Progenitor cell of endocrine pancreas (in vitro differentiated cells): ENCODE measurements around the gene HIPK2. TPM values are rescaled to one million over a fixed set of nuclear protein-coding genes. Genes with fewer than 3 reads are reported as not detected.

Source experiments
- DNase-seq: peaks from one replicate; pipeline ENCODE4 v3.0.0; 2021; ENCODE audit warnings: low spot score; ENCODE audit not compliant: unreplicated experiment
- H3K27ac Mint-ChIP-seq: 2 replicates; pipeline ENCODE4 v1.8.0; 2021; ENCODE audit warnings: mild to moderate bottlenecking, moderate library complexity, mixed read lengths
- H3K27me3 Mint-ChIP-seq: 2 replicates; pipeline ENCODE4 v1.8.0; 2021; ENCODE audit warnings: mixed read lengths
- H3K36me3 Mint-ChIP-seq: 2 replicates; pipeline ENCODE4 v1.8.0; 2022; ENCODE audit warnings: mixed read lengths; ENCODE audit not compliant: insufficient read depth
- H3K4me1 Mint-ChIP-seq: 2 replicates; pipeline ENCODE4 v1.8.0; 2021; ENCODE audit warnings: low read depth, mixed read lengths
- H3K4me3 Mint-ChIP-seq: 2 replicates; pipeline ENCODE4 v1.8.0; 2021; ENCODE audit warnings: low read depth, mild to moderate bottlenecking, moderate library complexity, mixed read lengths
- H3K9me3 Mint-ChIP-seq: 2 replicates; pipeline ENCODE4 v1.8.0; 2021; ENCODE audit warnings: low read depth, mixed read lengths
- total RNA-seq: library from RNA; stranded (reverse); gene quantifications from 2 replicates; pipeline ENCODE4 v1.2.1, GENCODE V29; 2021
- TF ChIP-seq, protein P1 (sequence below): fragments of 200-600 bp; sonication (generic); IDR thresholded peaks from one replicate; pipeline ENCODE4 v1.5.0; 2021; ENCODE audit warnings: antibody characterized with exemption, mild to moderate bottlenecking; ENCODE audit not compliant: unreplicated experiment

HIPK2 gene
- total RNA-seq, 1 donor from 2014 or later = 146 TPM

DNA sequence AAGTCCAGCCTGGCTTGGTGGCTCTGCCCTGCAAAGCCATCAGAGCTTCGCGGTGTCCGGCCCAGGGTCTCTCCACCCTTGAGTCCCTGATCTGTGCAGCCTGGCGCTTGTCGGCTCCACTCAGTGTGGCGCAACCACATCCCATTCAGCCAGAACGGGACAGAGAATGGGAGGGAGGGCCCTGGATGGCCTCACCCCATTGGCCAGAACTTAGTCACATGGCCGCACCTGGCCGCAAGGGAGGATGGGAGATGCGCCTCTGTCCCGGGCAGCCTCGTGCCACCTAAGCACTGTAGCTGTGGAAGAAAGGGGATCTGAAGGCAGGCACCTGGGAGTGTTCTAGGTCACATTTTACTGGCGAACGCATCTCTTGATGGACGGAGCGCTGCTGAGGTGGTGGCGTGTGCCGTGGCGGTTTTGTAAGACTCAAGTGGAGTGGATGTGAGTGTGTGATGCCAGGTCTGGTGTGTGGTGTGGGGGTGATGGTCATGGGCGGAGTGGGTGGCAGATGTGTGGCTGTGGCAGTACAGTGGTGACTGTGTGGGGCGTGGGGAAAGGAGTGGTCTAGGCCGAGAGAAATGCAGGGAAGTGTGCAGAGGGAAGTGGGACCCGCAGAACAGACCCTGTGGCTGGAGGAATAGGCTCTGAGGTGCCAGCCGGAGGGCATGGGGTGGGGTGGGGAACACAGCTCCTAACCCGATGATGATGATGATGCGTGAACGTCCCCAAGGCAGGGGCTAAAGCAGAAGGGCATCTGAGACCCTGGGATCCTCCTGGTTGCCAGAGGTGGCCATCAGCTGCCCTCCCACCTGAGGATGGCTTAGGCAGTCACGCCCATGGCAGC, 235.3 kb downstream of the HIPK2 start:
- no peaks in the 10 kb centered on the region for H3K9me3 Mint-ChIP-seq
- no peak overlapping the region for H3K27ac Mint-ChIP-seq
- peaks cover 20% of the 10 kb centered on the region for H3K27me3 Mint-ChIP-seq
- H3K36me3 Mint-ChIP-seq = no peaks in the 10 kb centered on the region
- TF ChIP-seq, protein P1, sequence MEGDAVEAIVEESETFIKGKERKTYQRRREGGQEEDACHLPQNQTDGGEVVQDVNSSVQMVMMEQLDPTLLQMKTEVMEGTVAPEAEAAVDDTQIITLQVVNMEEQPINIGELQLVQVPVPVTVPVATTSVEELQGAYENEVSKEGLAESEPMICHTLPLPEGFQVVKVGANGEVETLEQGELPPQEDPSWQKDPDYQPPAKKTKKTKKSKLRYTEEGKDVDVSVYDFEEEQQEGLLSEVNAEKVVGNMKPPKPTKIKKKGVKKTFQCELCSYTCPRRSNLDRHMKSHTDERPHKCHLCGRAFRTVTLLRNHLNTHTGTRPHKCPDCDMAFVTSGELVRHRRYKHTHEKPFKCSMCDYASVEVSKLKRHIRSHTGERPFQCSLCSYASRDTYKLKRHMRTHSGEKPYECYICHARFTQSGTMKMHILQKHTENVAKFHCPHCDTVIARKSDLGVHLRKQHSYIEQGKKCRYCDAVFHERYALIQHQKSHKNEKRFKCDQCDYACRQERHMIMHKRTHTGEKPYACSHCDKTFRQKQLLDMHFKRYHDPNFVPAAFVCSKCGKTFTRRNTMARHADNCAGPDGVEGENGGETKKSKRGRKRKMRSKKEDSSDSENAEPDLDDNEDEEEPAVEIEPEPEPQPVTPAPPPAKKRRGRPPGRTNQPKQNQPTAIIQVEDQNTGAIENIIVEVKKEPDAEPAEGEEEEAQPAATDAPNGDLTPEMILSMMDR = no peak
- H3K4me1 Mint-ChIP-seq = no peaks in the 10 kb centered on the region
- no peak overlapping the region for H3K4me3 Mint-ChIP-seq
- no peak for DNase-seq

DNA sequence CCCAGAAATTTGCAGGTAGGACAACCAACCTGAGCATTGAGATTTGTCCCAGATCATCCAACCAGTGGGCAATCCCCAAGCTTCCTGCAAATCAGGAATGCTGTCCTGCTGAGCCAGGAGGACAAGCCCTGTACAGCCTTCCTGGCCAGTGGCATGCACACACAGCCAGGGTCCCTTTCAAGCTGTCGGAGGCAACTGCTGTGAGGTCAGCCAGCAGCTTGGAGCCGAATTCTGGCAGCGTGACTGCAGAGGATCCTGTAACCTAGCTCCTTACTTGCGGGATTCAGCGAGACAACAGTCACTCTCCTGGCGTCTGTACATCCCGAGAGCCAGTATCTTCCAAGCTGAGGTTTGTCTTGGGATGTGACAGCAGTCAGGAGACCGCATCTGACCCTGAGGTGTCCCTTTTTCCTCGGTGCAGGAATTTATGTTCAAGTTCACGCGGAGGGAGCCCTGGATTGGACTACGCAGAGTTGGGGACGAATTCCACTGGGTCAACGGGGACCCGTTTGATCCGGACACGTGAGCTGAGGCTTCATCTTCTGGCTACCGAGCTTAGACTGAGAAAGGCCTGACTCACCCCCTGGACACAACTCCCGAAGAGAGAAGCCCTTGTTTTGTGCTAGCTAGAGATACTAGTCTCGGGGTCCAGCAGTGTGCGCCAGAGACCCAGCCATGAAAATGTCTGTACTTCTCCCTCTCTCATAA, 236.0 kb downstream of the HIPK2 start:
- no peaks in the 10 kb centered on the region for H3K4me1 Mint-ChIP-seq
- H3K27me3 Mint-ChIP-seq = peaks cover 20% of the 10 kb centered on the region
- H3K36me3 Mint-ChIP-seq = no peaks in the 10 kb centered on the region
- TF ChIP-seq, protein P1 = no peak
- H3K9me3 Mint-ChIP-seq = no peaks in the 10 kb centered on the region
- no peak for DNase-seq
- no peak overlapping the region for H3K27ac Mint-ChIP-seq
- no peak overlapping the region for H3K4me3 Mint-ChIP-seq

DNA sequence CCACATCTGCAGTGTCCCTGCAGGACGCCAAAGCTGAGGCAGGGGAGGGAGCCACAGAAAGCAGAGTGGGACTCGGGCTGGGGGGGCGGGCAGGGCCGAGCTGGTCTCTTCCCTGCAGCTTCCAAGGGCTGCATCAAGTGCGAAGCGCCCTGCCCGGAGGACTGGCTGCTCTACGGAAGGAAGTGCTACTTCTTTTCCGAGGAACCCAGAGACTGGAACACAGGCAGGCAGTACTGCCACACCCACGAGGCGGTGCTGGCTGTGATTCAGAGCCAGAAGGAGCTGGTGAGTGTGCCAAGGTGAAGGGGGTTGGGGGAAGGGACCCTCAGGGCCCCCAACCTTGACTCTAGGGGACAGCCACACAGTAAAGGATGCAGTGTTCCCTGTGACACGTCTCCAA, 237.6 kb downstream of the HIPK2 start:
- DNase-seq = no peak
- TF ChIP-seq, protein P1 = no peak
- H3K9me3 Mint-ChIP-seq = no peaks in the 10 kb centered on the region
- H3K36me3 Mint-ChIP-seq = no peaks in the 10 kb centered on the region
- peaks cover 19% of the 10 kb centered on the region for H3K27me3 Mint-ChIP-seq
- H3K4me1 Mint-ChIP-seq = no peaks in the 10 kb centered on the region
- H3K27ac Mint-ChIP-seq = no peak overlapping the region
- no peak overlapping the region for H3K4me3 Mint-ChIP-seq

DNA sequence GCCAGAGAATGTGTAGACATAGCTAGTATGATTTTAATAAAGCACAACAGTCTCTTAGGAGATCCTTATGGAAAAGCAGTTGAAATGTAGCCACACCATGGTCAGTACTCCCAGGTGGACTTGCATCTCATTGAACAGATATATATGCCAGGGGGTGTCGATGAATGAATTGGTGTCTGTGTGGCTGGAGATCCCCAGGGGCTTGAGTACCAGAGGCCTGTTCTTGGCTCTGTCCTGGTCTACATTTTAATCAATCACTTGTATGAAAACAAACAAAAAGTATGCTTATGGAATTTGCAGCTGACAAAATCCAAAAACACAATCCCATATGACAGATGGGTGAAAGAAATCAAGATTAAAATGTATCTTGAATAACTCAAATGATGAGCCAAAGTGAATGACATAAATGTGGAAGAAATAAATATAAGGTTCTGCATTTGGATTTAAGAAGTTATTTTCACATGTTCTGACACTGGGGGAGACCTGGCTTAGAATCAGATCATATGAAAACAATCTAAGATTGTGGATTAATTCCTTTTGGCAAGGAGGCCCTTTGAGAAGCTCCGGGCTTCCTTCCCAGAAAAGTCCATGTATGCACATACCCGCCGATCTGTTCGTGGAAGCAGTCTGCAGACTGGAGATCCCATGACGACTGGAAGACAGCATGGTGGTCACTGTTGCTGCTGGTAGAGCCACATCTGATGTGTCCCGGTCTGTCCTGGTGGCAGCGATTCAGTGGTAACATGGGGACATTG, 238.7 kb downstream of the HIPK2 start:
- Mint-ChIP-seq H3K4me3 (no peak overlapping the region), H3K4me1 (no peaks in the 10 kb centered on the region), H3K27me3 (peaks cover 19% of the 10 kb centered on the region), H3K9me3 (no peaks in the 10 kb centered on the region), H3K27ac (no peak overlapping the region), H3K36me3 (no peaks in the 10 kb centered on the region)
- no peak for DNase-seq
- TF ChIP-seq, protein P1 = no peak

DNA sequence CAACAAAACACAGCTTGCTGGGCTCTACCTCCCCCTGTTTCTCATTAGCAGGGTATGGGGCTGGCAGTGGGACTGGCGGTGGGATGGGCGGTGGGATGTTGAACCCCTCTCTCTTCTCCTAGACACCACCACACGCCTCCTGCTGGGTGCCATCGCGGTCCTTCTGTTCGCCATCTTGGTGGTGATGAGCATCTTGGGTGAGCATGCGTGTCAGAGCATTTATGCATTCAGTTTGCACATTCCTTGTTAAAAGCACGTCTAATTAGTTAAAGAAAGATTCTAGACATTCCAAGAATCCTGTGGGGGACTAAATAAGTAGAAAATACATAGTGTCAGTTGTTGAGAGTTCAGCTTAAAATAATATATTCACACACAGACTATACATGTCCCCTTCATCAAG, 241.6 kb downstream of the HIPK2 start:
- TF ChIP-seq, protein P1 = no peak
- Mint-ChIP-seq H3K36me3 (no peaks in the 10 kb centered on the region), H3K27me3 (peaks cover 29% of the 10 kb centered on the region), H3K27ac (no peak overlapping the region), H3K4me3 (no peak overlapping the region), H3K4me1 (no peaks in the 10 kb centered on the region), H3K9me3 (no peaks in the 10 kb centered on the region)
- no peak for DNase-seq
